NCI-H1417 treated with DMSO at 0.1 percent for 48 hours (cell line): ENCODE data around the gene TNFRSF12A.

Experiments
- DNase-seq: peaks from one replicate; lab custom pipeline; 2025; lab: John Stamatoyannopoulos, UW

TNFRSF12A gene

GRCh38 chr16:3012828-3013420, 7.2 kb upstream of the TNFRSF12A start, which contains the start of gene CLDN9:
Gene CLDN9 (plus strand): TSS chr16:3012923. CDS start chr16:3013363, 440 bp downstream.
- peak; percentile 39 for DNase-seq

- DNase-seq = no peak
These were observed 6.6 kb upstream of the TNFRSF12A start for GRCh38 chr16:3013491-3013951.

GRCh38 chr16:3013998-3014690, 6.0 kb upstream of the TNFRSF12A start:
- DNase-seq = no peak

GRCh38 chr16:3014971-3015370, 5.2 kb upstream of the TNFRSF12A start:
- no peak for DNase-seq

- DNase-seq = no peak
These were observed 4.2 kb upstream of the TNFRSF12A start for GRCh38 chr16:3015865-3016521.

GRCh38 chr16:3017344-3017743, 2.8 kb upstream of the TNFRSF12A start:
- no peak for DNase-seq

GRCh38 chr16:3017794-3018506, 2.2 kb upstream of the TNFRSF12A start, which contains the start of gene CLDN6:
Gene CLDN6 (minus strand): TSS chr16:3018183. CDS start chr16:3016021, 2,162 bp downstream.
- no peak for DNase-seq

- no peak for DNase-seq
These were observed 448 bp upstream of the TNFRSF12A start for GRCh38 chr16:3019594-3020246.

- no peak for DNase-seq
These were observed 658 bp downstream of the TNFRSF12A start for GRCh38 chr16:3020604-3021448.

GRCh38 chr16:3021449-3022207, 1.5 kb downstream of the TNFRSF12A start:
- DNase-seq = no peak

GRCh38 chr16:3022208-3022683, 2.1 kb downstream of the TNFRSF12A start:
- DNase-seq = no peak

GRCh38 chr16:3022684-3023414, 2.7 kb downstream of the TNFRSF12A start:
- no peak for DNase-seq

GRCh38 chr16:3023415-3023668, 3.2 kb downstream of the TNFRSF12A start:
- DNase-seq = no peak

GRCh38 chr16:3023669-3024478, 3.7 kb downstream of the TNFRSF12A start, which contains the start of the genes HCFC1R1 and THOC6:
Gene HCFC1R1 (minus strand): TSS chr16:3023942. CDS start chr16:3023941, 1 bp downstream.
Gene THOC6 (plus strand): TSS chr16:3024035. CDS start chr16:3024327, 292 bp downstream.
- peak; percentile 79 for DNase-seq

- DNase-seq = no peak
These were observed 5.1 kb downstream of the TNFRSF12A start for GRCh38 chr16:3025032-3026002.

GRCh38 chr16:3026003-3026378, 5.8 kb downstream of the TNFRSF12A start:
- no peak for DNase-seq
